NCI-H226 (cell line): Measurements from ENCODE around the gene KRTAP4-8.
A peak's percentile ranks its signal among the peaks of the same experiment; 100 is the strongest.
"Not testable (repeated sequence)": the region's sequence is repeated elsewhere in the genome, so short reads cannot be mapped to it uniquely, and the experiment has no call there.

Experiments
- DNase-seq: peaks from one replicate; pipeline ENCODE4 v3.0.0-alpha.2; 2015

Gene KRTAP4-8

DNA sequence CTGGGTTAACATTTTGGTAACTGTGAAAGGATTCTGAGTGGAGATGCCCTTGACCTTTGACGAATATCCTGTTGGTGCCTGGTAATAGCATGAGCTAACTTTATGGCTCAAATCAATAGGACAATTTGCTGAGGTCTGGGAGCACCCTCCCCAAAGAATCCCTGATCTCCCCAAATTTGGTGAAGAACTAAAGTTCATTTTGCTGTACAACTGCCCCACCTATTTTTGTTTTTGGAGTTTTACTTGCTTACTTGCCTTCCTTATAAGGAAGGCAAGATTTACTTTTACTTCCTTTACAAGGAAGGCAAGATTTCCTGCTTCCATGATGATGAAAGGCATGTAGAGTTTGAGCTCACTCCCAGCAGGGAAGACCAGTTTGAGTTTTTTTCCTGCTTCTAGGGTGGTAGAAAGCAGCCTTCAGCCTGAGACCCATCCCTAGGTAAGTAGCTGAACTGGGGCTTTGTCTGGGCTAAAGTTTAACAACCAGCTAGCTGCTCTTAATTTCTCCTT, 10.1 kb upstream of the KRTAP4-8 start:
- no peak for DNase-seq

DNA sequence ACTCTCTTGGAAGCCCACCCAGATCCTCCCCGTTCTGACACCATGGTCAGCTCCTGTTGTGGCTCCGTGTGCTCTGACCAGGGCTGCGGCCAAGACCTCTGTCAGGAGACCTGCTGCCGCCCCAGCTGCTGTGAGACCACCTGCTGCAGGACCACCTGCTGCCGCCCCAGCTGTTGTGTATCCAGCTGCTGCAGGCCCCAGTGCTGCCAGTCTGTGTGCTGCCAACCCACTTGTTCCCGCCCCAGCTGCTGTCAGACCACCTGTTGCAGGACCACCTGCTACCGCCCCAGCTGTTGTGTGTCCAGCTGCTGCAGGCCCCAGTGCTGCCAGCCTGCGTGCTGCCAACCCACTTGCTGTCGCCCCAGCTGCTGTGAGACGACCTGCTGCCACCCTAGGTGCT, 7.4 kb upstream of the KRTAP4-8 start, which contains the start of gene KRTAP4-9:
Gene KRTAP4-9, plus strand, starts transcription at position 43 of the 400 bp plus-strand sequence. Its CDS starts 0 bp downstream, at position 43.
- not testable (repeated sequence) for DNase-seq

DNA sequence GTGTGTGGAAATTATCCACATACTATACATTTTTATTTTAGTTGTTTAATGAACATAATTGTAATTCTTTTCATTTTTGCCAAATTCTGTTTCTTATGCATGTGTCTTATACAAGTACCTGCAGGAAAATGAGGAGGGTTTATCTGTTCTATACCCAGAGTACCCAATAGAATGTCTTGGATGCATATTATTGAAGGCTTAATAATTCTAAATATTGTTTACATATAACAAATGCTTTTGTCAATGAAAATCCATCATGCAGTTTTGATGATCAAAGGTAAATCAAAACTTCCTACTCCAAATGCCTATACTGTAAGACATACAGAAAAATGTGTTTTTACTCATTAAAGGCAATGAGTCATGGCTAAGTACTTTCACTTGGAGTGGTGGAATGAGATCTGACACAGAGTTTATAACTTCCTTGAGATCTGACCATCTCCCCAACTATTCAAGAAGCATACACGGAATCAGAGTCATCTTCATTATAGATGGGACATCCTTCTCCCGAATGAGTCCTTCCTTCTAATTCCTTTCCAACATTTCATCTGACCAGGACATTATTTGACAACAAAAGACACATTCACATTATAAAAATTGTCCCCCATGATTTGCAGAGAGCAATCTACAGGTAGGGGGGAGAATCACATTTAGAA, 6.6 kb upstream of the KRTAP4-8 start:
- peak; percentile 56 for DNase-seq

DNA sequence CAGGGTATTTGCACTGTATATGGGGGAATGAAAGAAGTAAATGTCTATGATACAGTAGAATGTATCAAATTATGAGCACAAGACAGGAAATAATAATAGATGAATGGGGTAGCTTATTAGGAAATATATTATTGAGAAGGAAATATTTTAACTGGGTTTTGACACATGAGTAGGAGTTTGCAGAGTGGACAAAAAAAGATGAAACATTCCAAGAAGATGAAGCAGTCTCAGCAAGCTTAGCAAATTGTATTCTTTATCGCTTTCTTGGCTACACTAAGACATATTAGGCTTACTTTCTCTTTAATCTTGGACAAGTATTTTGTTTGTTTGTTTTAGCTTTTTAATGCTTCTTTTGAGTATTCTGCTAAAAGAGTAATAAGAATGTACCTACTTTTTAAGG, 6.0 kb upstream of the KRTAP4-8 start:
- DNase-seq, result no peak

DNA sequence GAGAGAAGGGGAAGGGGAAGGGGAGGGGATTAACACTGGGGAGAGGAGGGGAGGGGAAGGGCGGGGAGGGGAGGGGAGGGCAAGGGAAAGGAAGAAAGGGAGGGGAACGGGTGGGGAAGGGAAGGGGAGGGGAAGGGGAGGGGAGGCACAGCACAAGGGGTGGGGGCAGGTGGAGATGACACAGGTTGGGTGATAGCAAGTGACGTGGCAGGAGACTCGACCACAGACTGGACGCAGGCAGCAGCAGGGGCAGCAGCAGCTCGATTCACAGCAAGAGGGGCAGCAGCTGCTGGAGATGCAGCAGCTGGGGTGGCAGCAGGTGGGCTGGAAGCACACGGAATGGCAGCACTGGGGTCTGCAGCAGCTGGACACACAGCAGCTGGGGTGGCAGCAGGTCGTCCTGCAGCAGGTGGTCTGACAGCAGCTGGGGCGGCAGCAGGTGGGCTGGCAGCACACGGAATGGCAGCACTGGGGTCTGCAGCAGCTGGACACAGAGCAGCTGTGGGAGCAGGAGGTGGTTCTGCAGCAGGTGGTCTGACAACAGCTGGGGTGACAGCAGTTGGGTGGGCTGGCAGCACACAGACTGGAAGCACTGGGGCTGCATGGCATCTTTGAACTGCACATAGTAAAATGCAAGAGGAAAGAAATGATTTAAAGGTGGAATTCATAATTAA, 3.8 kb upstream of the KRTAP4-8 start, which contains the start of gene KRTAP4-16:
Gene KRTAP4-16, minus strand, starts transcription at position 624 of the 674 bp plus-strand sequence. Its CDS starts 0 bp downstream, at position 624.
- no peak for DNase-seq

DNA sequence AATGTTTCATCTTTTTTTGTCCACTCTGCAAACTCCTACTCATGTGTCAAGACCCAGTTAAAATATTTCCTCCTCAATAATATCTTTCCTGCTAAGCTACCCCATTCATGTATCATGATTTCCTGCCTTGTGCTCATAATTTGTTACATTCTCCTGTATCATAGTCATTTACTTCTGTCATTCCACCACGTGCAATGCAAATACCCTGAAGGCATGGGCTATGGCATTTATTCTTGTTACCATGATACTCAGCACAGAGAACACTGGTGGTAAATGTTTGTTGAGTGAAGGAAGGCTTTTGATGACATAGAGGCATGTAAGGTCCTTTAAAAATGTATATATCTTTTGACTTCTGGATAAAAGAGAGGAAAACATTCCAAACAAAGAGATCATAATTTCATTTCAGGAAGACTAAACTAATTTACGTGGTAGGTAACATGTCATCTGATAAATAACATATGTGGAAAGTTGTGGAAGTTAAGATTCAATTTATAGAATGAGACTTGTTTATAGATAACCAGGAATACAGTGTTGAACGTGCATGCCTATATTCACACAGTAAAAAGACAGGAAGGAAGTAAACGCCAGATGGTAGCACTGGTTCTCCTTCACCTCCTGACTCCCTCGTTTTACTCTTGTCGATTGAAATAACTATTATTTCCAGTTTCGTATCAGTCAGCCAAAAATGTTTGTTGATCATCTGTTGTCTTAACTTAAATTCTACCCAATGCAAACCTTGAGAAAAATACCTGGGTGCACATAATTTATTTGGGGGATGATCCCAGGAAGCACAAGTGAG, 1.9 kb upstream of the KRTAP4-8 start:
- peak; percentile 85 for DNase-seq

DNA sequence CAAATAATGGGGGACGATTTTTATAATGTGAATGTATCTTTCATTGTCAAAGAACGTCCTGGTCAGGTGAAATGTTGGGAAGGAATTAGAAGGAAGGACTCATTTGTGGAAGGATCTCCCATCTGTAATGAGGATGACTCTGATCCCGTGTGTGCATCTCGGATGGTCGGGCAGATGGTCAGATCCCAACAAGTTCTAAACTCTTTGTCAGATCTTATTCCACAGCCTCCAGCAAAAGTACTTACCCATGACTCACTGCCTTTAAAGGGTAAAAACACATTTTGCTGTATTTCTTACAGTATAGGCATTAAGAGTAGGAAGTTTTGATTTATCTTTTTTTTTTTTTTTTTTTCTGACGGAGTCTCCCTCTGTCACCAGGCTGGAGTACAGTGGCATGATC, 539 bp upstream of the KRTAP4-8 start:
- DNase-seq, result peak; percentile 31

DNA sequence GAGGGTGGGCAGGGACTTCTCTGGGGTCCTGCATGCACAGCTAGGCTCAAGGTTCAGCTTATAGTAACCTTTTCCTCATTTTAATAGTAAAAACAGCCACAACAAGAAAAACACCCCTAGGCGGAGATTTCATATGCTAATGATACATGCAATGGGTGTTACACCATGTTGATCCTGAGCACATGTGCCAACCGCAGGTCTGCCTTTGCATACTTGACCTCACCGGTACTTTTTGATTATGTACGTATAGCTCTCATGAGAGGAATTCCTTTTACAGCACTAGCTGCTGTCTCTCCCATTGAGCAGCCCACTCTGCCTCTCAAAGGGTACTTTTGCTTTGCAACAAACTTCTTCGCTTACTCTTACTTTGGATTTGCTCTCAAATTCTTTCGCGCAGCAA, 1.9 kb downstream of the KRTAP4-8 start:
- no peak for DNase-seq

DNA sequence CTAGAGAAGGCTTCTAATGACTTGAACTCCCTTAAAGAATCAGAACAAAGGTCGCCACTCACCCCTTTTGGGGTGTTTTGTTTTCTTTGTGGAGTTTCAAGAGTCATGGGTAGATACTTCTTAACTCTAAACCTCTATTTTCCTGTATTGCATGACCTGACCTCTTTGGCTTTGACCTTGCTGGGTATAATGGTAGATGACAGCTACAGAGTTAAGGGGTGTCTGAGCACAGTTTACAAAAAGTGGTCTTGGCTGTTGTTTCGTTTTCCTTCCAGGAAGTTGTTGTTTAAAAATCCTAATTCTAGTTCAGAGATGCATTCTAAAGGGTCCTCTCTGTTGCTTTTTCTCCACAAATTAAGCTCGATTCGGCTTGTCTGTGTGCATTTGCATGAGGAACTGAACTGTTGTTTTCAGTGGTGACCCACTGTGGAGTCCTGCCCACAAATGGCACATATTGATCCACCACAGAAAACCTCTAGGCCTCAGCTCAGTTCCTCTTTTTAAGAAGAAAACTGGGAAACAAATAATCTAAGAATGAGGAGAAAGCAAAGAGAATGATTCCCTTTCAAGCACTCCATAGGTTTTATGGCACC, 9.1 kb downstream of the KRTAP4-8 start:
- DNase-seq, result not testable (repeated sequence)

DNA sequence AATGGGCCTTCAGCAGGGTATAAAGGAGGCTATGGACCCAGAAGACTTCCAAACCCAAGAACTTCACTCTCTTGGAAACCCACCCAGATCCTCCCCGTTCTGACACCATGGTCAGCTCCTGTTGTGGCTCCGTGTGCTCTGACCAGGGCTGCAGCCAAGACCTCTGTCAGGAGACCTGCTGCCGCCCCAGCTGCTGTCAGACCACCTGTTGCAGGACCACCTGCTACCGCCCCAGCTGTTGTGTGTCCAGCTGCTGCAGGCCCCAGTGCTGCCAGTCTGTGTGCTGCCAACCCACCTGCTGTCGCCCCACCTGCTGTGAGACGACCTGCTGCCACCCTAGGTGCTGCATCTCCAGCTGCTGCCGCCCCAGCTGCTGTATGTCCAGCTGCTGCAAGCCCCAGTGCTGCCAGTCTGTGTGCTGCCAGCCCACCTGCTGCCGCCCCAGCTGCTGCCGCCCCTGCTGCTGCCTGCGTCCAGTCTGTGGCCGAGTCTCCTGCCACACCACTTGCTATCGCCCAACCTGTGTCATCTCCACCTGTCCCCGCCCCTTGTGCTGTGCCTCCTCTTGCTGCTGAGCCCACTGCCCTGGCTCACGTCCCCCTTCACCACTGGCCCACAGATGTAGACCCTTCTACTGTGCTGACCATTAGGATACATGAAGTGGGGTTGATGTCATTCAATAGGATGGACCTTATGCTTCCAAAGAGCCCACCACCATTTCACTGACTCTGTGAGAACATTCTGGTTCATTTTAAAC, 13.7 kb downstream of the KRTAP4-8 start, which contains the start of gene KRTAP4-7:
Gene KRTAP4-7, plus strand, starts transcription at position 51 of the 757 bp plus-strand sequence. Its CDS starts 57 bp downstream, at position 108.
- not testable (repeated sequence) for DNase-seq

DNA sequence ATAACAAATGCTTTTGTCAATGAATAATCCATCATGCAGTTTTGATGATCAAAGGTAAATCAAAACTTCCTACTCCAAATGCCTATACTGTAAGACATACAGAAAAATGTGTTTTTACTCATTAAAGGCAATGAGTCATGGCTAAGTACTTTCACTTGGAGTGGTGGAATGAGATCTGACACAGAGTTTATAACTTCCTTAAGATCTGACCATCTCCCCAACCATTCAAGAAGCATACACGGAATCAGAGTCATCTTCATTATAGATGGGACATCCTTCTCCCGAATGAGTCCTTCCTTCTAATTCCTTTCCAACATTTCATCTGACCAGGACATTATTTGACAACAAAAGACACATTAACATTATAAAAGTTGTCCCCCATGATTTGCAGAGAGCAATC, 14.5 kb downstream of the KRTAP4-8 start:
- not testable (repeated sequence) for DNase-seq

DNA sequence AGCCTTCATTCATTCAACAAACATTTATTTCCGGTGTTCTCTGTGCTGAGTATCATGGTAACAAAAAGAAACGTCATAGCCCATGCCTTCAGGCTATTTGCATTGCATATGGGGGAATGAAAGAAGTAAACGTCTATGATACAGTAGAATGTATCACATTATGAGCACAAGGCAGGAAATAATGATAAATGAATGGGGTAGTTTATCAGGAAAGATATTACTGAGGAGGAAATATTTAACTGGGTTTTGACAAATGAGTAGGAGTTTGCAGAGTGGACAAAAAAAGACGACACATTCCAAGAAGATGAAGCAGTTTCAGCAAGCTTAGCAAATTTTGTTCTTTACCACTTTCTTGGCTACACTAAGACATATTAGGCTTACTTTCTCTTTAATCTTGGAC, 15.3 kb downstream of the KRTAP4-8 start:
- peak; percentile 78 for DNase-seq

DNA sequence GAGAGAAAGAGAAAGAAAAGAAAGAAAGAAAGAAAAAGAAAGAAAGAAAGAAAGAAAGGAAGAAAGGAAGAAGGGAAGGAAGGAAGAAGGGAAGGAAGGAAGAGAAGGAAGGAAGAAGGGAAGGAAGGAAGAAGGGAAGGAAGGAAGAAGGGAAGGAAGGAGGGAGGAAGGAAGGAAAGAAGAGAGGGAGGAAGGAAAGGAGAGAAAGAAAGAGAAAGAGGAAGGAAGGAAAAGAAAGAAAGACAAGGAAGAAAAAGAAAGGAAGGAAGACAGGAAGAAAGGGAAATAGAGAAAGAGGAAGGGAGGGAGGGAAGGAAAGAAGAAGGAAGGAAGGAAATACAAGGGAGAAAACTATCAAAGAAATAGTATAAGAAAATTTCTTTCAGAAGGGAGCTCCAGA, 21.2 kb downstream of the KRTAP4-8 start:
- DNase-seq, result no peak

DNA sequence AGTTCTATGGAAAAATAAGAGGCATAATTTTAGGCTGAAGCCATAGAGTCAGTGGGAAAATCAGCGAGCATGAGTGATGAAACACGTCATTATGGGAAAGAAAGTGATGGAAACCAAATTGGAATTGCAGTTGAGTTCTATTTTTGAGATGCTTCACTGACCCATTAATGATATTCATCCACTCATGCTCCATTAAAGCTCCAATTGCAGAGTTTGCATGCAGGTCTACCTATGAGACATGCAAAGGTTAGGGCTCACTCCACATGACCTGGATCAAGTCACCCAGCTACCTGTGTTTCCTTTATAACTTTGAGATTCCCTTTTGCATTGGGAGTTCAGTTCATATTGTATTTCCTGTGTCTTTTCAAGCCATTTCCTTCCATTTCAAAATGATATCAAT, 24.3 kb downstream of the KRTAP4-8 start:
- DNase-seq, result no peak

DNA sequence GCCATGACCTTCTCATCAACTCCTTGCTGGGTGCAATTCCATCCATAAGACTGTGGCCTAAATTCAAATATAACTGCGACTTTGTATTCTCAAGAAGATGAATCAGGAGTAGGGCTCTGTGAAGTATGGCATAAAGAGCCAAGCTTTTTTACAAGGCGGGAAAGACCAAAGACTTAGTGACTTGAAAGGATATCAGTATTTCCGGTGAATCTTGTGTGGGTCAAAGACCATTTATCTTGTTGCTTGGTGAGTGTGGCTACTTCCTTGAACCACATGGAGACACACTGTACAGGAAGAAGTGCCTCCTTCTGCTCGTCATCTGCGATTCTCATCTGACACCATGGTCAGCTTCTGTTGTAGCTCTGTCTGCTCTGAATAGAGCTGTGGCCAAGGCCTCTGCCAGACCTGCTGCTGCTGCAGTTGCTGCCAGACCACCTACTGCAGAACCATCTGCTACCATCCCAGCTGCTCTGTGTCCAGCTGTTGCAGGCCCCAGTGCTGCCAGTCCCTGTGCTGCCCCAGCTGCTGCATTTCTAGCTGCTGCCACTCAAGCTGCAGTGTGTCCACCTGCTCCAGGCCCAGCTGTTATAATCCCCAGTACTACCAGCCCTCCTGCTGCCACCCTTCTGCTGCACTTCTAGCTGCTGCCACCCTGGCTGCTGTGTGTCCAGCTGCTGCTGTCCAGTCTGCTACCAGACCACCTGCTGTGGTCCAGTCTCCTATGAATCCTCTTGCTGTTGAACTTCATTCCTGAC, 26.2 kb downstream of the KRTAP4-8 start:
- no peak for DNase-seq

DNA sequence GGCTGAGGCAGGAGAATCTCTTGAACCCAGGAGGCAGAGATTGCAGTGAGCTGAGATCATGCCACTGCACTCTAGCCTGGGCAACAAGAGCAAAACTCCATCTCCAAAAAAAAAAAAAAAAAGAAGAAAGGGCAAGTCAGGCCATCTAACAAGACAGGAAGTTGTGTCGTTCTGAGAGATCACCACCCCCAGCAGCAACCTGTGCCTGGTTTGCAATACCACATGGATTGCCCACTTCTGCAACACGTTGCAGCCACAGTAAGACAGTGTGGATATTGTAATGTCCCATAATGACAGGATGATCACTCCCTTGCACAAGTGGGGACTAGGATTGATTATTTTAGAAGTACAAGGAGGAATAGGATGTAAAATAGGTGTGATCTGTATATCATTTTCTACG, 28.9 kb downstream of the KRTAP4-8 start:
- DNase-seq, result no peak

DNA sequence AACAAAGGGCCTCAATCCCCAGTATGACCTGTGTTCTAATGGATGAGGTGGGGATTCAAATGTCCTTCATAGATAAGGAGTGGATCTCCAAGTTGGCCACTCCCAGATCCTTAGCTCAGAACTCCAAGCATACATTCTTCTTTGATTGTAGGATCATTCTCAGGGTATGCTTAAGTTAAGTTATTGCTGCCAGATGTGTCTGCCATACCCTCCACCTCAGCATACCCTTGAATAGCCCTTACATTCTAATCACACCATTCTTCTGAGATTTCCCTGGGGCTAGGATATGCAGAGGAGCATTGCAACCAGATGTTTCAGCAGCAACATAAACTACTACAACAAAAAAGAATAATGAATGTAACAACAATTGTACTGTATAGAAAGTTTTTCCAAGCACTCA, 30.7 kb downstream of the KRTAP4-8 start:
- DNase-seq, result no peak

DNA sequence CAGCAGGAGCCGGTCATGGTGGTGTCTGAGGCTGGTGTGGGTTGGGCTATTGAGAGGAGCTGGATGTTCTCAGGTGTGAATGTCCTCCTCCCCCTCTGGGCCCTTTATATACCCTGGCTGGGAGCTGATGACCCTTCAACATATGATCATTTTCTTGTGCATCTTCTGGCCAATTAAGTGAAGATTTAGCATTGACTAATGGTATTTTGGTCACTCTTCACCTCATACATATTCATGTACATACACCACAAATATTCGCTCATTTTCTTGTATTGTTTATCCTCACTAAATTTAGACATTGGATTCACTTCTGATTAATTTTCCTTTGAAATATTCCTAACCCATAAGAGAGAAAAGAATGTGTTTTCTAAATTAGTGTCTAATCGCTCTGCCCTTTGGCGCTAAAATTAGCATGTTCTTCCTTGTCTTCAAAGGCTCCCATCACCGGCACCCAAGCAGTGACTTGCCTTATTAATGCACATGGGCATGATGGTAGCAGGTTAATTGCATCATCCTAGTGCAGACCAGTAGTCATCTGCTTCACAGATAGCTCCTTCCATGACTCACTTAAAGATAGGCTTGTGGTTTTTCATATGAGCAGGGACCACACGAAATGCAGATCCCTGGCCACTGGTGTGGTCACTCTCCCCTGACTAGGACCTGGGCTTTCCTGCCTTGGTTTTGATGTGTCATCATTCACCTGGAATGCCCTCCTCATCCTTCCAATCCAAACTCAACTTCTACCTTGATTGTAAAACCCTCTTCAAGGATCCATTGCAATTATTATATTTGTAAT, 31.9 kb downstream of the KRTAP4-8 start, which contains the start of gene KRTAP2-4:
Gene KRTAP2-4, minus strand, starts transcription at position 51 of the 796 bp plus-strand sequence. Its CDS starts 34 bp downstream, at position 17.
- DNase-seq, result peak; percentile 94

DNA sequence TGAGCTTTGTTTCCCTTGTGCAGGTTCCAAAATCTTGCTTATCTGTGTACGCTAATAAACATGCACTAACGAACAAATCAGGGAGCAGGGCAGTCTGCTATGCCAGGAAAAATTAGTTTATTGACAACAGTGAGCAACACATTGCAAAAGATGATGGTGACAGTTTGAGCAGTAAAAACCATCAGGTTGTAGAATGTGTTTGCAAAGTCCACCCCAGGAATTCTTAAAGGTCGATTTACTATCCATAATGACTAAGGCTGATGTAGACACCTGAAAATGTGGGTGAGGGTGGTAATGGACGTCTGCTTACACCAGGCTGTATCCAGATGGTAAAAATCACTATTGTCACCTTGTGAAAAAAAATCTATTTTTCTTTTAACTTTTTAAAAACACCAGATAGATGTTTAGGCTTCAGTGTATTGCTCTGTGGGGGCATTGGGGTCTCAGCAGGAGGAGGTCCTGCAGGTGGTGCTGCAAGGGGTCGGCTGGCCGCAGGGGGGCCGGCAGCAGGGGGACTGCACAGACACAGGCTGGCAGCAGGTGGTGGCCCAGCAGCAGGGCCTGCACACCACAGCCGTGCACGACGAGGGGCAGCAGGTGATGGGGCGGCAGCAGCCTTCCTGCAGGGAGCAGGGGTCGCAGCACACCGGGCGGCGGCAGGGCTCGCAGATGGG, 32.8 kb downstream of the KRTAP4-8 start:
- DNase-seq, result not testable (repeated sequence)

DNA sequence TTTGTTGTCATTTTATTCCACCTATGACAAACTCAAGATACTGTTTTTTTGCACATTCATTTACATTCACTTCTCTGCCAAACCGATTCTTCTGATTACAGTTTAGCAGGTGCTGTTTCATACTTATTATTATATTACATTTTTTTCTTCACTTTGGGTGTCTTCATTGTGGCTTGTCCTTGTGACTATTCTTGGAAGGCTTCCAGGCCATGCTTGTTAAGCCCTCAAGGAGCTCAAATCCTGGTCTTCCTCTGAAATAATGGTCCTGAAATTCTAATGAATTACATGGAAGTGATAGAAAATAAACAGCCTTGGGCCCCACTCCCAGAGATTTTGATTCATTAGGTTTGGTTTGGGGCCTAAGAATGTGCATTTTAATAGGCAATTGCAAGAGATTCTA, 33.6 kb downstream of the KRTAP4-8 start:
- no peak for DNase-seq
